Esophagus squamous epithelium (tissue), 4 donors: ENCODE measurements around the gene NFE2.

Experiments used
- CTCF ChIP-seq, 6 experiments: fragments of 450-650 bp in 4 of 6; fragments of 200-600 bp in 2 of 6; sonication (generic) in 2 of 6; IDR thresholded peaks; one replicate each; pipeline ENCODE4 v1.5.1; 2016 to 2019; ENCODE audit warnings: antibody characterized with exemption in 6 of 6, mild to moderate bottlenecking in 4 of 6, moderate library complexity in 4 of 6
- POLR2A ChIP-seq, 4 donors: fragments of 450-650 bp; IDR thresholded peaks; one replicate each; pipeline ENCODE4 v1.6.1; 2017; ENCODE audit warnings: antibody characterized with exemption in 4 of 4, mild to moderate bottlenecking in 4 of 4, moderate library complexity in 3 of 4

- TF ChIP-seq CTCF (IDR thresholded peaks at IDR 0.05) (no peak), POLR2A (IDR thresholded peaks at IDR 0.05) (no peak)
Observed at GRCh38 chr12:54282949-54283593, 17.7 kb downstream of the NFE2 start.
